Activated T-cell treated with anti-CD3 and anti-CD28 coated beads for 4 hours (primary cell): ENCODE data around the gene MDN1.
A peak's percentile ranks its signal among the peaks of the same experiment; 100 is the strongest.
"Not testable (repeated sequence)": the region's sequence is repeated elsewhere in the genome, so short reads cannot be mapped to it uniquely, and the experiment has no call there.

ENCODE experiments used
- DNase-seq: peaks from one replicate; pipeline ENCODE4 v3.0.0-alpha.2; 2020

Gene MDN1

DNA sequence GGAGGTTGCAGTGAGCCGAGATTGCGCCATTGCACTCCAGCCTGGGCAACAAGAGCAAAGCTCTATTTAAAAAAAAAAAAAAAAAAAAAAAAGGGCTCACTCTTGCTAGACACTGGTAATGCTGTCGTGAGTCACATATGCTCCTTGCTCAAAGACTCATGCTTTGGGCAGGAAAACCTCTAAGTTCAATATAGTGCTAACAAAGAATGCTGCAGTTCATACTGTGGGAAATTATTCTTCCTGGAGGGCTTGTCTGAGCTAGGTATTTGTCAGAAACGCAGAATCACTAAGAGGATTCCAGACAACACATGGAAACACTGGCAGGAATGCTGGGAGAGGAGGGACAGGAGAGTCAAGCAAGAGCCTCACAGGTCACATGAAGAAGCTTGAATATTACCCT, 178.8 kb downstream of the MDN1 start:
- DNase-seq: no peak

DNA sequence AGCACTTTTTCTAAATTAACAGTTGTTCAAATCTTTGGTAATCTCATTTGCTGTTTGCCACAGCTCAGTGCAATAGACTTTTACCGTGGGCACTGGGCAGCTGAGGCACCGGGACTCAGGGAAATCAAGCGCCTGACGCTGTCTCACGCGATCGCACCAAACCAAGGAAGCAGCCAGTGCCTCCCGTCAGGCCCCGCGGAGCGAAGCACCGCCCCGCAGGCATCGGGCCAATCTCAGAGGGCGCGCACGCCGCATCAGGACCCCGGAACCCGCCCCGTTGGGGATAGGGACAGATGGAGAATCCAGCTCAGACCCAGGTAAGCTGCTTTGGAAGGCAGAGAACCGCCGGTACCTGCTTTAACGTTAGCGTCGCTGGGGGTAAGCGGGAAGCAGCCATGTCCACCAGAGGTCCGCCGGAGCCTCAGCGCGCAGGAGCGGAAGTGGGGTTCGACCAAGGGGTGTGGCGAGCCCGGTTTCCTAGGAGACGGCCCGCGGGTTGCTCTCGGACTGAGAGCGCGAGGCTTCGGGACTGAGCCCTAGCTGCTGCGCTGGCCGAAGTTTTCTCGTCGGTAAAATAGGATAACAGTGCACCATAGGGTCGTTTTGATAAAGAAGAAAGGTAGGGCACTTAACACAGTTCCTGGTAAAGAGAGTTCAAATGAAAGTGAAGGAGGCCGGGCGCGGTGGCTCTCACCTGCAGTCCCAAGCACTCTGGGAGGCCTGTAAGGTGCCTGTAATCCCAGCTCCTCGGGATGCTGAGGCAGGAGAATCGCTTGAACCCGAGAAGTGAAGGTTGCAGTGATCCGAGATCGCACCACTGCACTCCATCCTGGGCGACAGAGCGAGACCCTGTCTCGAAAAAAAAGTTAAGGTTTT, 181.0 kb downstream of the MDN1 start, which contains the start of gene LYRM2:
LYRM2 (minus strand) TSS at position 428 of the 876 bp plus-strand sequence; CDS start at position 397, 31 bp downstream.
- DNase-seq: peak; percentile 83

DNA sequence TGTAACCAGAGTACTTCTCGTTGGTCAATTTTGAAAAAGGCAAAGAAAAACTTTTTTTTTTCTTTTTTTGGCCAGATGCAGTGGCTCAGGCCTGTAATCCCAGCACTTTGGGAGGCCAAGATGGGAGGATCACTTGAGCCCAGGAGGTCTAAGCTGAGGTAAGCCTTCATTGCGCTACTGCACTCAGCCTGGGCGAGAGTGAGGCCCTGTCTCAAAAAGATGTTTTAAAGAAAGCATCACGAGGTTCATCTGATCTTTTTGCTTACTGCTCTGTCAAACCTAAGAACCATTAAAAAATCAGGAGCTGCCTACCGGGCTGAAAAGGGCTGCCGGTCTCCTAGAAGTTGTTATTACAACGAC, 181.7 kb downstream of the MDN1 start:
- no peak for DNase-seq

- not testable (repeated sequence) for DNase-seq
Measured at GRCh38 chr6:89636412-89636811, 183.2 kb downstream of the MDN1 start.

DNA sequence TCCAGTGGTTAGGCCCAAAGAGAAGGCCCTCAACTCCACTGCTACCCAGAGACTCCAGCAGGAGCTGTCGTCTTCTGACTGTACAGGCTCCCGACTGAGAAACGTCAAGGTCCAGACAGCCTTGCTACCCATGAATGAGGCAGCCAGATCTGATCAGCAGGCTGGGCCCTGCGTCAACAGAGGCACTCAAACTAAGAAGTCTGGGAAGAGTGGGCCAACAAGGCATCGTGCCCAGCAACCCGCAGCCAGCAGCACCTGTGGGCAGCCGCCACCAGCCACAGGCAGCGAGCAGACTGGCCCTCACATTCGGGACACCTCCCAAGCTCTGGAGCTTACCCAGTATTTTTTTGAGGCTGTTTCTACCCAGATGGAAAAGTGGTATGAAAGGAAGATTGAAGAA, 189.1 kb downstream of the MDN1 start:
- DNase-seq: no peak

- no peak for DNase-seq
Measured at GRCh38 chr6:89623749-89624148, 195.8 kb downstream of the MDN1 start.

DNA sequence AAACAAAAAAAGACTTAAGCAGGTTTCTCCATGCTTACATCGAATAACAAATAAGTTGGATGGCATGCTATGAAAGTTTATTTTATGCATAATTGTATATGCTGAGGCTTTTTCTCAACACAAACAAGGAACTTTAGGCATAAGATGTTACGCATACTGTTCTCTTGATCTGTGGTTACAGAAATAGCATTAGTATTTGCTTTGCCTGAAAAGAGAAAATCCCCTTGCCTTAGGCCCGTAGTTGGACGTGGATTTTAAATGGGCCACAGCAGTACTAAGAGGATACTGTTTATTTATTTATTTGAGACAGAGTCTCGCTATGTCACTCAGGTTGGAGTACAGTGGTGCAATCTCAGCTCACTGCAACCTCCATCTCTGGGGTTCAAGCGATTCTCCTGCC, 200.0 kb downstream of the MDN1 start:
- DNase-seq: no peak

GRCh38 chr6:89618026-89618425, 201.6 kb downstream of the MDN1 start:
- DNase-seq: no peak

DNA sequence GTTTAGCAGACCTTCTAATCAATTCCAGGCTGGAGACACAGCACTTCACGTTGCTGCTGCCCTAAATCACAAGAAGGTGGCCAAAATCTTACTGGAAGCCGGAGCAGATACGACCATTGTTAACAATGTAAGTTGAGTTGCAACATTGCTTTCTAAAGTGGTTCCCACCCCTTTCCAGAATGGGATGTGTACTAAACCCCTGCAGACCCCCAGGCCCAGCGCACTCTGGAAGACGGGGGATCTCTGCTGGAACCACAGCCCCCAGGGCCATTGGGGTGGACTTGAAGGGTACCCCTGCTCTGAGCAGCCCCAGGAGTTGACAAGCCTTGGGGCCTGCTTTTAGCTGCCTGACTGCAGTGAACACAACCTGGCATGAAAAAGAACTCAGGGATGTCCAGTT, 203.1 kb downstream of the MDN1 start:
- no peak for DNase-seq

- no peak for DNase-seq
Measured at GRCh38 chr6:89615882-89616281, 203.7 kb downstream of the MDN1 start.

- DNase-seq: no peak
Measured at GRCh38 chr6:89613790-89614189, 205.8 kb downstream of the MDN1 start.

GRCh38 chr6:89612121-89612520, 207.5 kb downstream of the MDN1 start:
- no peak for DNase-seq

- no peak for DNase-seq
Measured at GRCh38 chr6:89611666-89612065, 207.9 kb downstream of the MDN1 start.

DNA sequence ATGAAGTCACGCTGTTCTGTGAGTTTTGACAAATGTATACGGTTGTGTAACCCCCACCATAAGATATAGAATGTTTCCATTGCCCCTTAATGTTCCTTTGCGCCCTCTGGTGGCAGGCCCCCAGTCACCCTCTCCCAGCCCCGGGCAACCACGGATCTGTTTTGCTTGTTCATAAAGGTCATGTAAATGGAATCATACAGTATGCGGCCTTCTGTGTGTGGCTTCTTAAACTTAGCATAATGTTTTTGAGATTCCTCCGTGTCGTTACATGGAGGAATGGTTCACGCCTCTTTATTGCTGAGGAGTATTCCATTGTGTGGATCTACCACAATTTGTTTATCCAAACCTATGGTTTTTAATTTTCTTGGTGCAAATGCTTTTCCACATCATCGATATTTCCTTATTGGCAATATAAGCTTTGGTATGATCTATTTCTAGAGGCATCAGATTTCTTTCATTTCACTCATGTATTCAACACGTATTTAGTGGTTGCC, 209.4 kb downstream of the MDN1 start:
- peak; percentile 77 for DNase-seq

DNA sequence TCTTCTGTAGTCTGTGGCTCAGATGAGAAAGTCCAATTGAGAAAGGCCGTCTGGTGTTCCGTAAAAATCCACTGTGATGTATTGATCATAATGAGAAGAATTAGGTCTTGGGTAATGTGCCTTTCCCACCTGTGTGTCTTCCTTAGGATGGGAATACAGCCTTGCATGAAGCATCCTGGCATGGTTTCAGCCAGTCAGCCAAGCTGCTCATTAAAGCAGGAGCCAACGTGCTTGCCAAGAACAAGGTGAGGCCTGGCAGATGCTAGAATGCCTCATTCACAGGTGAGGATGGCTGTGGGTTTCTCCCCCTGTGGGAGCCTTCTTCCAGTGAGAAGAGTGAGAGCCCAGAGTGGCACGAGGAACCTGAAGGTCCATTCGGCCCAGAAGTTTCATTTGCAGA, 213.7 kb downstream of the MDN1 start:
- no peak for DNase-seq

DNA sequence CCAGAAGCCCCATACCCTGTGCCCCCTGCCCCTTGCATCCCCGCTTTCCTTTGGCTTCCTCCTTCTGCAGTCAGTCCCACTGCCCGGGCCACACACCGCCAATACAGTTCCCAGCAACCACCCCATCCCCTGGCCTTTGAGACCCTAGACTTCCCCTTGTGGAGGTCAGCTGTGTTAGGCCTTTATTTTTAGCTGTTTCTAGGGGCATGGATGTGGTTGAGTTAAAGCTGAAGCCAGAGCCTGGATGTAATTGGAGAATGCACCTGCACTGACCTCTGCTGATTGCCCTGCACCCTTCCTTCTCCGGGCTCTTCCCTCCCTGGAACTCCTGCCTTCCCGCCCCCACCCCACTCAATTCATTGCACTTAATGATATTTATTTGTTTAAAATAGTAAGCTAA, 214.9 kb downstream of the MDN1 start:
- no peak for DNase-seq

- no peak for DNase-seq
Measured at GRCh38 chr6:89602166-89602565, 217.4 kb downstream of the MDN1 start.

DNA sequence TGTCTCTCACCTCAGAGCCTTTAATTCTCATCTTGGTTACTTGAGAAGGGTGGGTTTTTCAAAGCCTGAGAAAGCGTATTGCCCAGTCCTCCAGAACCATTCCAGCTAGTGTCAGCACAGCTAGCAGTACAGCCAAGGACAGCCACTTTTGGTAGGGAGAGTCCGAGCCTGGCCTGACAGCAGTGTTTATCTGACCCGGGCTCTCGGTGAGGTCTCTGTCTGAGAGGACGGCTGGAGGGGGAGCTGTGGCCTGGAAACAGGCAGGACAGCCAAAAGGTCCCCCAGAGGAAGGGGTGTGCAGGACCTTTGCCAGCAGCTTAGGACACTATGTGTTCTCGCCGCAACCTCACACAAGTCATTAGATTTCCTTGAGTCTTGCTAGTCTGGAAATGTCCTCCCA, 219.9 kb downstream of the MDN1 start:
- DNase-seq: no peak

DNA sequence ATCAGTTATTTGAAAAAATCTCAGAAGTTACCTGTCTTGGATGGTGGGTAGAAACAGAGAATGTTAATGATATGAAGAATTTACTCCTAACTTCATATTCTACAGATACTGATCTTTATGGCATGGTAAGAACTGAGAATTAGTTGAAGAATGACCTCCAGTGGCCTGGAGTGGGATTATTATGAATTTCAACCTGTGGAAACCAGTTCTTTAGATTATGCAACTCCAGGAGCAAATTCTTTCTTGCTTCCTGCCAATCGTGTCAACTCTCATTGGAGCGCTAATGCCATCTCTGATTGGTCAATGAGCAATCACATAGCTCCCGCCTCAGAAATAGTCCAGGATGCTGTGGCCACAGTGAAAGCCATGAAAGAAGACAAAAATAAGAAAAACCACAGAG, 221.6 kb downstream of the MDN1 start:
- no peak for DNase-seq

DNA sequence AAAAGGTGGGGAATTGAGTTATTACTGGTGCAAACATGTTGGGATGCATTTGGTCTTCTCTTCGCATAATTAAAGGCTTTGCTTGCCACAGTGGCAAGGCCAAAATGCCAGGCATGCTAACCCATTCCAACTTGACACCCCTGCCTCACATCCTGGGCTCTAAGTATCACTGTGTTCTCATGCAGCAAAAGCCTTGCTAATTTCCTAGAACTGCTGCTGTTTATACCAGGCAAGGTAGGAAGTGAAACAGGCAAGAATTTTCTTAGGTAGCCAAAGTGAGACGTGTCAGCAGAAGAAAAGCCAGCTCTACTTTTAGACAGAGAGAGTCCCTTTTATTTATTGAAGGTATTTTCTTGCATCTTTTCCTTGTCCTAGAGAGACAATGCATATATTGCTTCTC, 222.2 kb downstream of the MDN1 start:
- DNase-seq: no peak

DNA sequence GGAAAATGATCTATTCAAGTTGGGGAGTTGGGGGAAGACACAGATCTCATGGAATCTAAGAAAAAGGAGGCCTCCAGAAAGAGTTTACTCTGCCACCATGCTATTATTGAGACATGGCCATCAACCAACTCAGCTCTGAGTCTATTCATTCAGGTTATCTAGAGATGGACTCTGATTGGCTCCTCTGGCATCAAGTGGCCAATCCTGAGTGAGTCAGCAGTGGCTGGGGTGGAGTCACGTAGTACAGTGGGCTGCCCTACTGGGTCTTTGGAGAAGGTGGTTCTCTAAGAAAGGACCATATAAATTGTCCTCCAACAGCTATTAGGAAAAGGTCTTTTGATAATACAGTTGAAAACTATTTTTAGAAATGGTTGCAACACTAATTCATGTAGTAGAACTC, 223.1 kb downstream of the MDN1 start:
- no peak for DNase-seq

GRCh38 chr6:89596056-89596455, 223.5 kb downstream of the MDN1 start:
- DNase-seq: no peak
